Sciatic nerve (tissue), 2 donors: ENCODE results near the gene IL1F10. TPM values are rescaled to one million over a fixed set of nuclear protein-coding genes. Genes with fewer than 3 reads are reported as not detected.
A peak's percentile ranks its signal among the peaks of the same experiment; 100 is the strongest.
"Not testable (repeated sequence)": the region's sequence is repeated elsewhere in the genome, so short reads cannot be mapped to it uniquely, and the experiment has no call there.

Experiments
- ATAC-seq: fragments of 200-7000 bp; cut with Tn5 transposase; one replicate; pipeline ENCODE4 v1.9.1; 2020; ENCODE audit warnings: mild to moderate bottlenecking, moderate library complexity
- DNase-seq: peaks from one replicate; pipeline ENCODE4 v3.0.0-alpha.2; 2020; ENCODE audit warnings: low spot score
- intact Hi-C: fragments of 100-400 bp; cut with DNase I; formaldehyde crosslinking; loops from one replicate; pipeline ENCODE4 v1.14.2; 2022
- total RNA-seq: library from RNA; stranded (reverse); fragmentation: NEBNext Ultra II Directional; extraction: Animal tissue kit (Norgen Biotek cat#: 25700); gene quantifications from one replicate; pipeline ENCODE4 v1.2.1, GENCODE V29; 2021
- donor health status: DM: no; HTN: no; CAD: no.
- donor health status: DM: no; HTN: no; CAD: no.

Gene IL1F10
- total RNA-seq, 1 donor from 2014 or later, result not detected

- intact Hi-C loops, result no loop called here
- DNase-seq (no peak), ATAC-seq (no peak)
Observed at GRCh38 chr2:113076954-113077669, 9.3 kb downstream of the IL1F10 start.

GRCh38 chr2:113077921-113078320, 10.2 kb downstream of the IL1F10 start:
- DNase-seq, result no peak
- intact Hi-C loops, result no loop called here
- no peak for ATAC-seq

- ATAC-seq, result no peak
Observed at GRCh38 chr2:113078350-113078839, 10.6 kb downstream of the IL1F10 start.

DNA sequence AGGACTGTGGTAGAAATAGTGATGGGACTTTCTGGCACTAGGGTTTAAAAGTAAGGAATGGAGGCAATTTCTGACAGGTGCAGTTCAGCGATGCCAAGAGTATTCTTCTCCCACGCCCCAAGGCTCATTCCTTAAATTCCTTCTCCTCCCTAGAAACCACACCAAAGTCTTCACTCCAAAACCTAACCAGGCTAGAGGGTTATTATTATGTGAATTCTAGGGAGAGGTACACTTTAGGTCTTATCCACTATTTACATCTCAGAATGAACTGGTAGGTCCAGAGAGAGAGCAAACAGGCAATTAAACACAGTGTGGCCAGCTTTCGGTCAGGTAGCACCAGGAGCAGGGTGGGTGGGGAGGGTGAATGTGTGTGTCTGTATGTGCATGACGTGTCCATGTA, 11.4 kb downstream of the IL1F10 start:
- intact Hi-C loops, result no loop called here
- DNase-seq (no peak), ATAC-seq (no peak)

More at GRCh38 chr2:113078350-113078839, 10.6 kb downstream of the IL1F10 start:
- no peak for DNase-seq
- intact Hi-C loops, result no loop called here

GRCh38 chr2:113080134-113080533, 12.4 kb downstream of the IL1F10 start:
- intact Hi-C loops, result no loop called here
- ATAC-seq, result peak; percentile 54

DNA sequence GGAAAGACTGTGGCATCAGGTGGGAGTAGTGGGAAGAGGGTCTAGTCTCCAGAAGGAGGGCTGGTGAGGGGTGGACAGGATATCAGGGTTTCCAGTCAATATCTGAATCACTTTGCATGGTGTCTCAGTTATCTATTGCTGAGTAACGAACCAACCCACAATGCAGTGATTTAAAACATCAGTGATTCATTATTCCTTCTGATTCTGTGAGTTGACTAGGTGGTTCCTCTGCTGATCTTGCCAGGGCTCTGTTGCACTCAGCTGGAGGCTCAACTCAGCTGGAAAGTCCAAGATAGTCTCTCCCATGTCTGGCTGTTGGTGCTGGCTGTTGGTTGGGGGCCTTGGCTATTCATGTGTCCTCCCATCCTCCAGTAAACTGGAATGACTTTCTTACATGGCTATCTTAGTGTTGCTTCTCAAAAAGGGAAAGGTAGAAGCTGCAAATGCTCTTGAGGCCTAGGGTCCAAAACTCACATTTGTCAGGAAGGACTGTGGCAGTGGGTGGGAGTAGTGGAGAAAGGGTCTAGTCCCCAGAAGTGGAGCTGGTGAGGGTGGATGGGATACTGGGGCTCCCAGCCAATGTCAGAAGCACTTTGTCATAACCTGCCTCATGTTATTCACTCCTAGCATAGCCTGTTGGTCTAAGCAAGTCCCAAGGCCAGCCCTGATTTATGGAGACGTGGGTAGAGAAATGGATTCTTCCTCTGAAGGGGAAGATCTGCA, 13.9 kb downstream of the IL1F10 start:
- intact Hi-C loops, result no loop called here
- ATAC-seq (no peak), DNase-seq (no peak)

More at GRCh38 chr2:113080134-113080533, 12.4 kb downstream of the IL1F10 start:
- DNase-seq, result no peak

DNA sequence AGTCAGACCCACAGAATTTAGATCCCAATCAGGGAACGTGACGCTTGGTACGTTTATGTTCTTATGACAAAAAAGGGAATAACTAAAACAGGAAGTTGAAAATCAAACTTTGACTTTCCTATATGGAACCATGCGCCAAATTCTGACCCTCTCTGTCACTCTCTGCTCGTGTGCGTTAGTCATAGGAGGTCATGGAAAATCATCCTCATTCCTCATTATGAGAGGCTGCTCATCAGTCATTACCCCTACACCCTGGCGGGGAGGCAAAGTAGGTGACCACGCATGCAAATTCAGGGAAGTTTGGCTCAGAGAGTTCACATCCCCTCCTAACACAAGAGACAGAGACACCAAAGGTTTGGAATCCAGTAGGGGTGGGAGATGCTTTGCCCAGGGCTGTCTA, 15.5 kb downstream of the IL1F10 start:
- ATAC-seq (peak; percentile 46), DNase-seq (no peak)
- intact Hi-C loops, result no loop called here

- DNase-seq (no peak), ATAC-seq (no peak)
- intact Hi-C loops, result no loop called here
Observed at GRCh38 chr2:113084249-113085000, 16.7 kb downstream of the IL1F10 start.

DNA sequence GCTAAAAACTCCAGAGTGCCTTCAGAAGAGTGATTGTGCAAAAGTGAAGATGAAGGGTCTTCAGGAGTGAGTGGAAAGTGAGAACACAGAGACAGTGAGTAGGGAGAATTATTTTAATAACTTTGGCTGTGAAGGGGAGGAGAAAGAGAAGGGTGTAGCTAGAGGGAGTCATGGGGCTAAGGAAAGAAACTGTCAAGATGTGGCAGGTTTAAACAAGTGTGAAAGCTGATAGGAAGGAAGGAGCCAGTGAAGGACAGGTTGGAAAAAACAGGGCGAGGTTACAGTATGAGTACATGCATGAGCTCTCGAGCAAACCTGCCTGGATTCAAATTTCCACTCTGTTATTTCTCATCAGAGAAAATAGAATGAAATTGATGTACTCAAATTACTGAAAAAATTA, 17.8 kb downstream of the IL1F10 start:
- DNase-seq, result no peak
- no peak for ATAC-seq
- intact Hi-C loops, result no loop called here

GRCh38 chr2:113088213-113088992, 20.6 kb downstream of the IL1F10 start:
- ATAC-seq (no peak), DNase-seq (no peak)
- intact Hi-C loops, result no loop called here

- DNase-seq, result no peak
Observed at GRCh38 chr2:113089916-113090315, 22.1 kb downstream of the IL1F10 start.

DNA sequence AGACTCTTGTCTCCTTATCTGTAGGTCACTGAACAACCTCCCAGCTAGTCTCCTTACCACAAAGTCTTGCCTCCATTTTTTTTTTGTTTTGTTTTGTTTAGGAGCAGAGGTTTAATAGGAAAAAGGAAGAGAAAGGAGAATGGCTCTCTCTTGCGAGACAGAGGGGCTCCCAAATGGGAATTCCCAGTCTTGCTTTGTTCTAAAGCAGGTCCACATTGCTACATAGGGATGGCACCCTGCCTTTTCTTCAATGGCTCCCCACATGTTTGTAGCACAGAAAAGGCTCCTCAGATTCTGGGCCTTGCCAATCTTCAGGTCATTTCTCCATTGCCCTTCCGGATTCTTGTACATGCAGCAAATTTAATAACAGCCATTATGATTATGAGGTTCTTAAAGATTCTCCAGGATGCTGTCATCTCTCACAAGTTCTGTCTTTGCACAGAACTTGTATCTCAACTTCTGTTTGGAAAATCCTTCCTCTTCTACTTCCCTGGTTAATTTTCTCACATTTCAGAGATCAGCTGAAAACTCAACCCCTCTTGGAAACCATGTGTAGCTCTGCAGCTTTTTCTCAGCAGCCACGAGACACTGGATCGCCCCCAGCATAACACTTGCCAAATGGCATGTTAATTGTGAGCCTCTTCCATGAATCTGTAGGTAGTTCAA, 23.6 kb downstream of the IL1F10 start:
- no peak for DNase-seq
- intact Hi-C loops, result no loop called here
- no peak for ATAC-seq

More at GRCh38 chr2:113089916-113090315, 22.1 kb downstream of the IL1F10 start:
- no peak for ATAC-seq
- intact Hi-C loops, result no loop called here

DNA sequence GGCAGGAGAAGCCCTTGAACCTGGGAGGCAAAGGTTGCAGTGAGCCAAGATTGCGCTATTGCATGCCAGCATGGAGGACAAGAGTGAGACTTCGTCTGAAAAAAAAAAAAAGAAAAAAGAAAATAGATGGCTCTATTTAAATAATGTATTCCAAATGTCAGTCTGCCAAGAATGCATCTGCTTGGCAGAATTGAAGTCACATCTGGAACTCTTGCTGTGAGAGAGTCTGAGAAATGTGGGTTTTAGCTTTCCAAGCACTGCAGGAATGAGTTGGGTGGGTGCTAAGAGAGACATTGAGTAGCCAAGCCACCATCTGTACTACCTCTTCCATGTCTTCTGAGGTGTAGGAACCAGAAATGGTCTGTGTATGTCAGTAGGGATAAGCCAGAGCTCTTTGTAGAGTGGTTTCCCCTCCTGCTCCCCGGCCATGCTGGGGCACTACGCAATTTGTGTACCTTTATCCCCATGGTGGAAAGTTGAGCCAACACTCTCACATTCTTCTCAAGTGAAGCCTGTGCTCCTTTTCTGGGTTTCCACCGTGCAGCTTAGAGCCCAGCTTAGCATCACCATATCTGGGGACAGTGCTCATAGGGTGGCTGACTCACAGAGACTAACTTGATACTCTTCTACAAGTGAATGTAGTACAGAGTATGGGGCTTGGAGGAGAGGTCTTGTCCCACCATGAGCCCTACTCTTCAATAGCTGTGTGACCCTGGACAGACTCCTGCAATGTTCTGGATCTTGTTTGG, 25.3 kb downstream of the IL1F10 start:
- intact Hi-C loops, result no loop called here
- DNase-seq, result no peak
- no peak for ATAC-seq

GRCh38 chr2:113093613-113093977, 25.8 kb downstream of the IL1F10 start:
- intact Hi-C loops, result no loop called here
- DNase-seq (no peak), ATAC-seq (no peak)

- DNase-seq, ATAC-seq, intact Hi-C loops: not testable (repeated sequence)
Observed at GRCh38 chr2:113096306-113096705, 28.5 kb downstream of the IL1F10 start.

GRCh38 chr2:113096842-113097618, 29.3 kb downstream of the IL1F10 start:
- ATAC-seq, DNase-seq, intact Hi-C loops: not testable (repeated sequence)

- ATAC-seq, result no peak
- intact Hi-C loops, result no loop called here
- DNase-seq, result no peak
Observed at GRCh38 chr2:113098041-113098440, 30.3 kb downstream of the IL1F10 start.
